Left hindlimb (tissue), 1 donor: Measurements from ENCODE around the gene ABRACL.

Experiments used
- DNase-seq: peaks from one replicate; pipeline ENCODE4 v3.0.0-alpha.2; 2018

The ABRACL gene

DNA sequence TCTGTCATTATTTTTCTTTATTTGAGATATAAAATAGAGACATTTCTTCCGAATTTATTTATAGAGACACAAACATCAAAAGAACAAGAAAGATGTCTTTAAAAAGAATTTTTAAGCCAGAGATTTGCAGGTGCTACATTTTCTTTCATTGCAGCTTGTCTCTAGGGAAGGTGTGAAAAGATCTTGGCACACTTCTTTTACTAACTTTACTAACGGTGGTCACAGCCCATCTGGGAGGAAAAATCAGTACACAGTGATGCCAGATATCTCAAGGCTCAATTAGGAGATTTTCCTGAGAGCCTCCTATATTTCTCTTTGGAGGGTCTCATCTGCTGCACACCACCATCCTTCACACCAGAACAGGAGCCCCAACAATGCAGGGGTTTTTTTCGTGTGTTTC lies 29.5 kb downstream of the ABRACL start:
- no peak for DNase-seq

DNA sequence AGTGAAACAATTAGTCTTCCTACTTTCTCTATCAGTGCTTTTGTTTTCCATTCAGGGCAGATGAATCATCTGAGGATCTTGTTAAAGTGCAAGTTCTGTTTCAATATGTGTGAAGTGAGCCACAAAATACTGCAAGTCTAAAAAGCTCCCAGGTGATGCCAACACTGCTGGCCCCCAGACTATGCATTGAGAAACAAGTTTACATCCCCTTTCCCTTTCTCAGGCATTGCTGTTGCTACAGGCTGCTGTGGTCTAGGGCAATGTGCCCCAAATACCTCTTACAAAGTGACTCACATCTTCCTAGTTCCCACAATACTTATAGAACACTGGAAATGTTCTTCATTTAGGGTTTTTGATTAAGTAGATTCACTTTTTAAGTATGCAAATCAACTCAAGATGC lies 31.8 kb downstream of the ABRACL start:
- DNase-seq: no peak

DNA sequence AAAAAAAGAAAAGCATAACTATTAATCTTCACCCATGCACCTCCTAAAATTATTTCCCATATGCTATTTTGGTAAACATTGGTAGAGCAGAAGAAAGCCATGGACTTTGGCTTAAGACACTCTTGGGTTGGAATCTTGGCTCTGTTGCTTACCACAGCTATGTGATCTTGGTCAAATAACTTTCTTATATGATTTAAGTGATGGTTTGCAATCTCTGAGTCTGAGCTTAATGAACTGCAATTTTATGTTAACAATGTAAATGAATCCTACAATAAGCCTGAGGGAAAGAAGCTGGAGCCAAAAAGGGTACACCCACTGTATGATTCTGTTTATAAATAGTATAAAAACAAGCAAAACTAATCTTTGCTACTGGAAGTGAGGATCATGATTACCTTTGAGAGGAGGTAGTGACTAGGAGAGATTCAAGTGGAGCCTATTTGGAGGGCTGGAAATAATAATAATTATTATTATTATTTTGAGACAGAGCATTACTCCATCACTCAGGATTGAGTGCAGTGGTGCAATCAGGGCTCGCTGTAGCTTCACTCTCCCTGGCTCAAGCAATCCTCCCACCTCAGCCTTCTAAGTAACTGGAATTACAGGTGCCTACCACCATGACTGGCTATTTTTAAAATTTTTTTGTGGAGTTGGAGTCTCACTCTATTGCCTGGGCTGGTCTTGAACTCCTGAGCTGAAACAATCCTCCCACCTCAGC lies 34.5 kb downstream of the ABRACL start:
- peak; percentile 37 for DNase-seq

DNA sequence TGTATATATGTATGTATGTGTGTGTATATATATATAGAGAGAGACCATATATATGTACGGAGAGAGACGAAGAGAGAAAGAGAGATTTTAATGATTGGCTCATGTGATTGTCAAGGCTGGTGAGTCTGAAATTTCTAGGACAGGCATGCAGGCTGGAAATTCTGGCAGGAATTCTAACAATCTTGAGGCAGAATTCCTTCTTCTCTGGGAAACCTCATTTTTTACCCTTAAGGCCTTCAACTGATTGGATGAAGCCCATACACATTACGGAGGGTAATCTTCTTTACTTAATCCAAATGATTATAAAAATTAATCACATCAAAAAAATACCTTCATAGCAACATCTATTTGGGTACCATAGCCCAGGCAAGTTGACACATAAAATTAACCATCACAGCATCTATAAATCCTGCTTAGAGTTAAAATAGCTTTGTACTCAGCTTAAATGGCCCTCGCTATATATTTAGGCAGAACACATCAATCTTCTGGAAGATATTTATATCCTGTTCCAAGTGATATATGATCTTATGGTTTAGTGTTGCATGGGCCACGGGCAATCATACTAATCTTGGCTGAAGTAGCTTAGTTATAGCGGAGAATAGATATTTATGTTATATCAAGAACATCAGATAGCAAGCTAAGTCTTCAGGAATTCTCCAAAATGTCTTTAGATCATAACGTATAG lies 36.6 kb downstream of the ABRACL start:
- DNase-seq: no peak

DNA sequence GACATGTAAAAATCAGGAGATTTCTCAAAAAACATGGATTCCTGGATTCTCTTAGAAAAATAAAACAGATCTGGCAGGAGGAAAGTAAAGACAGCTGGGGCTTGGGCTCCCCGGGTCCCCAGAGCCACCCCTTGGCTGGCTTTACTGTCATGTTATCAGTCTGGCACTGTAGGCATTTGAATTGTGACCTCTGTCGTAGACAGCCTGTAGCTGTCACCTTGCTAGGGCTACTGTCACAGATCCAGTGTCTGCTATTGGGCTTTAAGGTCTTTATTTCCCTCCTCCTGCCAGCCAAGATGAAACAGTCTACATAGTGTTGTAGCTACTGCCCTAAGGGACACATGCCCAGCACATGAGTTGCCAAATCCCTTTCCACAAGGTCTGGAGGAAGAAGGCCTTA lies 37.5 kb downstream of the ABRACL start:
- DNase-seq: no peak

DNA sequence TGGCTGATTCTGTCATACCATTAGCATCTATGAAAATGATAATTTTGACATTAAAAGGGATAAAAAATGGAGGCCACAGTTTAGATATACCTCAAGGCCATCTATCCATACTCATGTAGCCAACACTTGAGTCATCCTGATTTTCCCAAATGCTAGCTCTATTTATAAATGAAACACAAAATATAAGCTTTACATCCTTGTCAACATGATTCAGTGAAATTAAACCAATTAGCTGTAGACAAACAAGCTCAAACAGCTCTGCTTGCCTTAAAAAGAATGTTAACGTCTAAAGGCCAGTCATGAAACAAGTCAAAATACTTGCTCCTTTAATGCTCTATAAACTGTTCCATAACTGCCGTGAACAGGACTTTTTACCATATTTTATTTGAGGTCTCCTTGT lies 40.3 kb downstream of the ABRACL start:
- DNase-seq: no peak

DNA sequence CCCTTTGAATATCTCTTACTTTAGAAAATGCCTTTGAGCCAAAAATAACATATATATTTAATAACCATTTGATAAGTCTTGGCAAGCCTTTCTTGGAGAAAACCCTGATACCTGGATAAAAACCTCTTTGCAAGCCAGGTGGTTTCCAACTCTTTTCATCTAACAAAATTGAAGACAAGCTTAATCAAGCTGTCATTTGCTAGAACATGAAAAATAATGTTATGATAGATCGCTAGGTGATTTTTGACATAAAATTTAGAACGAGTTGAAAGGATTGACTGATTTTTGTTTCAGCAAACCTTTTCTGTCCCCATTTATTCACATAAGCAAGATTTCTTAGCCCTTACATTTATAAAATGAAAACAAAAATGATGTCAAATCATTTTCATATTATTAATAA lies 44.6 kb downstream of the ABRACL start:
- no peak for DNase-seq

DNA sequence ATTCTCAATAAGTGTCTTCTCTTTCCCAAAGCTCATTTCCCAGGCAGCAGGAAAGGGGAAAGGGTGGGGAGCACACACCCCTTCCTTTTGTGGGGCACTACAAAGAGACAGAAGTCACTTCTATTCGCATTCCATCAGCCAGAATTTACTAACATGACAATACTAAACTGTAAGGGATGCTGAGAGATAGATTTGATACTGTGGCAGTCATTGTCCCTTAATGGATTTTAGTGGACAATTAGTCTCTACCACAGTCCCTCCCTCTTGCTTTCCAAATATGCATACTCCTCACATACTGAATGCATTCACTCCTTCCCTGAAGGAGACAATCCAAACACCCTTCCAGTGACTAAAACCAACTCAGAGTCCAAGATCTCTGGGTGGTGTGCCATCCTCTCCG lies 50.5 kb downstream of the ABRACL start:
- no peak for DNase-seq

DNA sequence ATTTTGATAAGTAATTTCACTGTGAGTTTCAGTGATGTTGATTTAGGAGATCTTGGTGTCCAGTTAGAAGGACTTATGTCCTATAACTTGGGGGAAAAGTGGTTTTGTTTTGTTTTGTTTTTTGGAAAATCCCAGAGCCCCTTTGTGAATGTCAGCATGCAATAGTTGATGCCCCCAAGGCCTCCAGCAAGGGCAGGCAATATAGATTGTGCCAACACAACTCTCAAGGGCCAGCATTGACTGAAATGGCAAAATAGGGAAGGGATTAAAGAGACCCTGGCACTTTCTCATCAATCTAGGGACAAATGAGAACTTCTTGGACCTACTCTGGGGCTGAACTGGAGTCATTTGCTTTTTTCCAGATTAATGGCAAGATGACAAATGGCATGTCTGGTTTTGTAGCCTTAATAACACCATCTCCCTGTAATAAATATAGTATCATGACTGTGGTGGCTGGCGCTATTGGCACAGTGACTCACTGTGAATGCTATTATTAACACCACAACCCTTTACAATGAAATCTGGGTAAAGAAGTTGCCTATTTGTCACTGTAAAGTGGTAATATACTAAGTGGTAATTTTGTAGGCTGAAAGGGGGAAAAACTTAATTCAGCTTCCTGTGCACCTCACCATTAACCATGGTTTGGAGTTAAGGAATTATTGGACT lies 51.8 kb downstream of the ABRACL start:
- DNase-seq: no peak

DNA sequence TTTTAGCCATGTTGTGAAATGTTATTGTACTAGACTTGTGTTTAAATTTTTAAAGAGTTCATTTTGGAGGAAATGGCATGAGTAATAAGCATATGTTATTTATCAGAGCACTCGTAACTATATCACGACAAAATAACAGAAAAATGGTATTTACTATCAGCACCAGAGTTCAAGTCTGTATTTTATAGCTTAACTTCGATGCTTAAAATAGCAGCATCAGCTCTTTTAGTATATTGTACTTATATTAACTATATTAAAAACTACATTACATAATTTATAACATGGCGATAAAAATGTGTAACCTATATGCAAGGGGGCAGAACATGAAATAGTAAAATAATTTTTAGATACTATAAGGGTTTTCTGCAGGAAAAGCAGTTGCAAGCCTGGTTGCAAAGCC lies 52.9 kb downstream of the ABRACL start:
- DNase-seq: no peak

DNA sequence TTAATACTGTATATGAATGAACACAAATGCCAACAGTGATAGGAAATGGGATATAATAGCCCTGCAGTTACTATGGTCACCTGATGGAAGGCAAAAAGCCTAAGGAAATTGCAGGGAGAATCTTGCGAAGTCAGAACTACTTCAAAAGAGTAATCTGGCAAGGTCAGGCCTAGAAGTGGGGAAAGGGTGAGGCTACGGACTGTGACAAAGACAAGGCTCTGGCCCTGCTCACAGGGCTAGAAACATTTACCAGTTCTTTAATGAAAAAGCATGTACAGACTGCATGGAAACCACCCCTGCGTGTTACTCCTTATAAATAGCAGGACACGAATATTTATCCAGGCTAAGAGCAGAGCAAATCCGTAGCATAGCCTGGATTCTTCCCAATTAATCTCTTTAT lies 53.8 kb downstream of the ABRACL start:
- DNase-seq: no peak

DNA sequence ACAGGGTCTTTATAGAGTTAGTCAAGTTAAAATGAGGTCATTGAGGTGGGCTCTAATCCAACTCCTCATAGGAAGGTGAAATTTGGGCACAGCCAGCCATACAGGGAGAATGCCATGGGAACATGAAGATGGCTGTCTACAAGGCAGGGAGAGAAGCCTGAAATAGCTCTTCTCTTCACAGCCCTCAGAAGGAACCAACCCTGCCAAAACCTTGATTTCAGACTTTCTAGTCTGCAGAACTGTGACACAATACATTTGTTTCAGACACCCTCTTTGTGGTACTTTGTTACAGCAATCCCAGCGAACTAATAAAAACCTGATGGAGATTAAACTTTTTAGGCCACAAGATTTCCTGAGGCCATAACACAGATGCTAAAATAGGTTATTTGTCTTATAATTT lies 63.3 kb downstream of the ABRACL start:
- DNase-seq: no peak
